DMS114 treated with DMSO at 0.1 percent for 48 hours (cell line): ENCODE measurements around the gene CD52.
A peak's percentile ranks its signal among the peaks of the same experiment; 100 is the strongest.
"Not testable (repeated sequence)": the region's sequence is repeated elsewhere in the genome, so short reads cannot be mapped to it uniquely, and the experiment has no call there.

Experiments used
- DNase-seq: peaks from one replicate; lab custom pipeline; 2025; ENCODE audit not compliant: unreplicated experiment; lab: John Stamatoyannopoulos, UW

The CD52 gene

GRCh38 chr1:26329380-26329779 lies 11.6 kb downstream of the CD52 start:
- DNase-seq, result not testable (repeated sequence)

- DNase-seq, result no peak
Observed at GRCh38 chr1:26330276-26330675, 12.5 kb downstream of the CD52 start.

GRCh38 chr1:26333312-26333711 lies 15.6 kb downstream of the CD52 start:
- DNase-seq, result not testable (repeated sequence)

- peak; percentile 29 for DNase-seq
Observed at GRCh38 chr1:26335774-26336476, 18.2 kb downstream of the CD52 start.

- DNase-seq, result no peak
Observed at GRCh38 chr1:26336477-26337205, 18.9 kb downstream of the CD52 start.

GRCh38 chr1:26337206-26337535 lies 19.4 kb downstream of the CD52 start:
- DNase-seq, result no peak

GRCh38 chr1:26337625-26338024 lies 19.9 kb downstream of the CD52 start:
- no peak for DNase-seq

- no peak for DNase-seq
Observed at GRCh38 chr1:26338670-26339069, 20.9 kb downstream of the CD52 start.

- DNase-seq, result no peak
Observed at GRCh38 chr1:26340047-26340481, 22.3 kb downstream of the CD52 start.

- no peak for DNase-seq
Observed at GRCh38 chr1:26344147-26344920, 26.6 kb downstream of the CD52 start.

GRCh38 chr1:26345718-26346117 lies 28.0 kb downstream of the CD52 start:
- DNase-seq, result no peak

- DNase-seq, result no peak
Observed at GRCh38 chr1:26346274-26347033, 28.7 kb downstream of the CD52 start.

- no peak for DNase-seq
Observed at GRCh38 chr1:26349188-26349876, 31.6 kb downstream of the CD52 start.

- no peak for DNase-seq
Observed at GRCh38 chr1:26349877-26350244, 32.1 kb downstream of the CD52 start.

- DNase-seq, result no peak
Observed at GRCh38 chr1:26350343-26350700, 32.6 kb downstream of the CD52 start.

- no peak for DNase-seq
Observed at GRCh38 chr1:26350701-26351589, 33.2 kb downstream of the CD52 start.

GRCh38 chr1:26351590-26352337 lies 34.0 kb downstream of the CD52 start:
- no peak for DNase-seq

GRCh38 chr1:26352338-26352679 lies 34.6 kb downstream of the CD52 start:
- no peak for DNase-seq

GRCh38 chr1:26353210-26353859 lies 35.6 kb downstream of the CD52 start:
- no peak for DNase-seq
